Esophagus muscularis mucosa (tissue), 4 donors: Measurements from ENCODE around the gene ING2.

ENCODE experiments used
- EP300 ChIP-seq: sonication (generic); formaldehyde crosslinking; IDR thresholded peaks from one replicate; pipeline ENCODE4 v1.6.1; 2017; ENCODE audit warnings: antibody characterized with exemption
- POLR2A ChIP-seq: fragments of 450-650 bp; IDR thresholded peaks from one replicate; pipeline ENCODE4 v1.6.1; 2017; ENCODE audit warnings: antibody characterized with exemption, moderate library complexity, mild to moderate bottlenecking, low read depth
- TF ChIP-seq, protein P1 (sequence below), 3 experiments: fragments of 200-600 bp in 2 of 3; fragments of 450-650 bp in 1 of 3; sonication (generic) in 2 of 3; IDR thresholded peaks; one replicate each; pipeline ENCODE4 v1.5.1; 2017 to 2019; ENCODE audit warnings: antibody characterized with exemption in 3 of 3, mild to moderate bottlenecking in 2 of 3, moderate library complexity in 1 of 3

DNA sequence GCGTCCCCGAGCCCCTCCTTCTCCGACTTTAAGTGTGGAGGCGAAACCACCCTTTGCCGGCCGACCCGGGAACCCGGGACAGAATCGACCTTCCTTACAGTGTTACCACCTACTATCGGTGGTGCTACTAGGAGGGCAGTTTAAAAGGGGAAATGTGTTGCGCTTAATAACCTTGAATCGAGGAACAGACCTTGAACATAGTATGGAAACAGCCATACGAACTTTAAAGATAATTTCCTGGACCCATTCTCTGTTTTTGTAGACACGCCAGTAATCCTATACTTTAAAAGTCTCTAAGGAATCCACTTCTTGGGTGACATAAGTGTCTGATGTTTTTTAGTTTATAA lies 1.5 kb downstream of the ING2 start:
- TF ChIP-seq, protein P1, sequence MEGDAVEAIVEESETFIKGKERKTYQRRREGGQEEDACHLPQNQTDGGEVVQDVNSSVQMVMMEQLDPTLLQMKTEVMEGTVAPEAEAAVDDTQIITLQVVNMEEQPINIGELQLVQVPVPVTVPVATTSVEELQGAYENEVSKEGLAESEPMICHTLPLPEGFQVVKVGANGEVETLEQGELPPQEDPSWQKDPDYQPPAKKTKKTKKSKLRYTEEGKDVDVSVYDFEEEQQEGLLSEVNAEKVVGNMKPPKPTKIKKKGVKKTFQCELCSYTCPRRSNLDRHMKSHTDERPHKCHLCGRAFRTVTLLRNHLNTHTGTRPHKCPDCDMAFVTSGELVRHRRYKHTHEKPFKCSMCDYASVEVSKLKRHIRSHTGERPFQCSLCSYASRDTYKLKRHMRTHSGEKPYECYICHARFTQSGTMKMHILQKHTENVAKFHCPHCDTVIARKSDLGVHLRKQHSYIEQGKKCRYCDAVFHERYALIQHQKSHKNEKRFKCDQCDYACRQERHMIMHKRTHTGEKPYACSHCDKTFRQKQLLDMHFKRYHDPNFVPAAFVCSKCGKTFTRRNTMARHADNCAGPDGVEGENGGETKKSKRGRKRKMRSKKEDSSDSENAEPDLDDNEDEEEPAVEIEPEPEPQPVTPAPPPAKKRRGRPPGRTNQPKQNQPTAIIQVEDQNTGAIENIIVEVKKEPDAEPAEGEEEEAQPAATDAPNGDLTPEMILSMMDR (IDR thresholded peaks at IDR 0.05), result no peak
- TF ChIP-seq POLR2A (no peak), EP300 (no peak)
